NCI-H446 (cell line): ENCODE measurements around the gene FKRP.

Experiments
- DNase-seq, 2 experiments: peaks; one replicate each; lab custom pipeline; 2025; lab: John Stamatoyannopoulos, UW

FKRP gene

DNA sequence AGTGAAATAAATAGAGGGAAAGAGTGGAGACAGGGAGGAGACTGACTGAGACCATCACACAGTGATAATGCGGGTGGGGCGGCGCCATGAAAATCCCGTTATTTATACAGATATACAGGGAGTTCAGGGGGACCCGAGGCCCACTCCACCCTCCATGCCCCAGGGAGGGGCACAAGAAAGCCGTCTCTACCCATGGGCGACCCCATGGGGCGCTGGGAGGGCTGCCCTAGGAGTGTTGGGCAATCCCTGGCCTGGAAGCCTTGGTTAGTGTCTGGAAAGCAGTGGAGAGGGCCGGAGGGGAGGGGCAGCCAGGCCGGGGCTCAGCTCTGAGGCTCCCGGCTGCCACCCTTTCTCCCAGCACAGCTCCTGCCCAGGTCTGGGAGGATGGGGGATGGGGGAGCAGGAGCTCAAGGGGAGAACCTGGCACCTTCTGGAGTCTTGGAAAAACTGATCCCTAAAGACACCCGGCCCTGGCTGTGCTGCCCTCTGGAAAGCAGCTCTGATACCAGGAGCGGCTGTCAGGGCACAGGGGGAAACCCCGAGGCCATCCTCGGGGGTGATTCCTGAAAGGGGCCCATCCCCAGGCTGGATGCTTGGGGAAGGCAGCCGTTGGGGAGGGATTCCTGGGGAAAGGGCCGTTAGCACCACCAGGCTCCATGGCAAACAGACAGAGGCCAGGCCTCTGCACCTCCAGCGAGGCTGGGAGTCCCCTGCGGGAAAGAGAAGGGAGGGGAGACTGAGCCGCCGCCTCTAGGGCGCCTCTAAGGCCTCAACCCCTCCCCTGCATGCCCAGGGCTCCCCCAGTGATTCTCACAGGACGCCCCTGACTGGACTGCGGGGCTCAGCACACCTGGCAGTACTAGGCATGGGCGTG lies 26.0 kb upstream of the FKRP start:
- DNase-seq = no peak

DNA sequence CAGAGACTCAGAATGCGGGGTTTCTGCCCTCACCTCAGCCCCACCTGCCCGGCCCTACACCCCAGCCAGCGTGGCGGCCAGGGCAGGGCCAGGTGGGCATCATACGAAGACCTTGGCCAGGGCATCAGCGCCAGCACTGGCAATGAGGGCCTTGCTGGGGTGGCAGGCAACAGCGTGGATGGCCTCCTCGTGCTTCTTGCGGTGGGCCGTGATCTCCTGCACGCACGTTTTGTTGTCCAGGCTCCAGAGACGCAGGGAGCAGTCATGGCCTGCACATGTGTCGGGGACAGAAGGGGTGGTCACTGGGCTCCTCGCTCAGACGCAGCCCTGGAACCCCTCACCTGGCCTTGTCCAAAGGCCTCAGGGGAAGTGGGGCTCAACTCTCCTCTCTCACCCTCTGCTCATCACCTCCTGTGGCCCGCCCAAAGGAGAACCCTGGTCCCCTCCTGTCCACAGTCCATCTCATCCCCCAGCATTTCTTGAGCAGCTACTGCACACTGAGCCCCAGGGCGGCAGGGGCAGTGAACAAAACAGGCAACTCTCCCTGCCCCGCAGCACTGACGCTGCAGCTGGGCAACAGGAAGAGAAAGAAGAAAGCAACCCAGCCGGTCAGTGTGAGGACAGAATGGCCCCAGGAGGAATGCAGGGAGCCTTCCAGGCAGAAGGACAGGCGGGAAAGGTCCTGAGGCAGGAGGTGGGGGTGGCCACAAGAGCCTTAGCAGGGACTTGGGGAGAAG lies 25.2 kb upstream of the FKRP start:
- no peak for DNase-seq

DNA sequence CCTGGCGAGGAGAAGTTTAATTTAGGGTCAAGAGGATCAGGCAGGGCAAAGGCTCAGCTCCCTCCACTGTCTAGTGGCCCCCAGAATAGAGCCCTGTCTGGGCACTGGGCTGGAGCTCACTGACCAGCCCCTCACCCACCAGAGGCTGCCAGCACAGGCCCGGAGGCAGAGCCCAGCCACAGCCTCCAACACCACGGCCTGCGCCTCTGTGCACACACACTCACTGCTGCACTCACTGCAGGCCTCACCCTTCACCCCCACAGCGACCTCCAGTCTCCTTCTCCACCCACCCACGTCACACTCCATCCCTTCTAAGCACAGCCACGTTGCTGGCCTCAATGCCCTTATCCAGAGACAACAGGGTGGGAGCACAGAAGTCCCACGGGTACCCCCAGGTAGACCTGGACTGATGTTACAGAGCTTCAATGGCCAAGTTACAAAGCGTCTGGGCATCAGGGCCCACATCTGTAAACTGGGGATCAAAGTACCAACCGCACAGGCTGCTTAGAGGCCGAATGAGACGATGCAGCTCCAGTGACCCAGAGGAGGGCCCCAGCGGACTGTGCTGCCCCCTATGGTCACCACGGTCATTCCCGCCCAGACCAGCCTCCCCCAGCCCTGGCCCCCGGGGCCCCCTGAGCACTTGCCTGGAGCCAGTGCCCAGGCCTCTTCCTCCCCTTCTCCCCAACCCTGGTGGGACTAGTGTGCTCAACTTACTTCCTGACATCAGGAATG lies 24.4 kb upstream of the FKRP start:
- no peak for DNase-seq

DNA sequence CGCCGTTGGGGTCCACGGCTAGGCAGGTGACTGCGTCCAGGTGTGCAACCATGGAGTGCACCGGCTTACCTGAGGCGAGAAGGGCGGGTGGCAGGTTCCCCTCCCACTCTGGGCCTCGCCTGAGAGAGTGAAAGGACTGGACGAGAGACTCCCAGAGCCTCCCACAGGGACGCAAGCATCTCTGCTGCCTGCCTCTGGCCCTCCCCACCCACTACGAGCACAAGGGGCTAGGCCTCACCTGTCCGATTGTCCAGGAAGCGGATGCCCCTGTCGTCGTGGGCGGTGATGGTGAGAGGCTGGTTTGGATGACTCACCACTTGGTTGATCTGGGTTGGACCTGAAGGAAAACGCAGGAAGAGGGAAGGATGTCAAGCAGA lies 23.9 kb upstream of the FKRP start:
- DNase-seq = no peak

DNA sequence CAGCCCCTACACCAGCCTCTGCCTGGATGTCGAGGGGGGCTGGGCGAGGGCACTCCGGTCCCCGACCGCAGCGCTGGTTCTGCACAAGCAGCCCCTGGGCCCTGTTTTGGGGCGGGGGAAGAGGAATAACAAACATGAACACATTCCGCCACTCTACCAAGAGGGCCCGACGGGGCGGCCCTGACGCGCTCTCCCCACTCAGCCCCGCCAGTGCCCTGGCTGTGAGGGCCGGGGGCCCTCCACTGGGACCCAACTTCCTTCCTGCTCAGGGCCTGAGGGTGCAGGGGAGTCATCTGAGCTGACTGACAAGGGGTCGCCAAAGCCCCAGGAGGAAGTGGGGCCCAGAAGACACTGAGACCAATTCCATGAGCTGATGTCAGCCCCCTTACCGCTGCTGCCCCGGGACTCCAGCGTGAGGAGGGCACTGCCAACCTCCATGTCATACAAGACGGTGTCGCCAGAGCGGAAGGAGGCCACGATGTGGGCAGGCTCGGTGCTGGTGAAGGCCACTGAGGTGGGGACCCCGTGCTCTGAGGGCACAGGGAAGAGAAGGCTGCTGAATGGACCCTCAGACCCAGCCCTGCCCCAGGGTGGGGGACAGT lies 23.3 kb upstream of the FKRP start:
- DNase-seq = no peak

DNA sequence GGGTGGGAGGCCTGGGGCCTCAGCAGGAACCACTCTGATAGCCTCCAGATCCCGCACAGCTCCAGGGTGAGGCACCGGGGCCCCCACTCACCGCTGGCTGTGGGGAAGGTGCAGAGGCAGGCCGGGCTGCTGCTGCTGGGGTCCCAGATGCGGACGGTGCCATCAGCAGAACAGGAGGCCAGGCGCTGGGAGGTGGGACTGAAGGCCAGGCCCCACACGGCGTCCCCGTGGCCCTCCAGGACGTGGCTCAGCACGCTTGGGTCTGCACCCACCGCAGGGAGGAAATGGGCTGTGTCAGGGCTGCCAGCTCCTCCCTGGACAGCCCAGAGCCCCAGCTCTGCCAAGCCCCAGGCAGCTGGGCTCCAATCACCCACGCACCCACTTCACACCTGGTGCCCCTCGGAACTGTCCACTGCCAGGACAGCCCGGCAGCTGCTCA lies 22.8 kb upstream of the FKRP start:
- no peak for DNase-seq

DNA sequence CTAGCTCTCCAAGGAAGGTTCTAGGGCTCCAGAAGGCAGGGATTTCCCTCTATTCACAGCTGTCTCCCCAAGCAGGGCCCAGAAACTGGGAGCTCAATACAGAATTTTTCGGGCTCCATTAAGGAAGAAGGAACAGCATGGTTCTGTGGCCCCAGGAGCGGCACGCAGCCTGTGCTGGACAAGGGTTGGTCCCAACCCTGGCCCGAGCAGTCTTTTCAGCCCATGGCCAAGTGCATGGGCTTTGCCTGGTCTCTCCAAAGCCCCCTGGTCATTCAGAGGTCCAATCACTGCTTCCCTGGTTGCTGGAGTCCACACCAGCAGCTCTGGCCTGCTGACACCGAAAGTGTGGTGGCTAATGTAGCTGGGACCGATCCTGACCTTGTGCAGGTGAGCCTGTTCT lies 22.4 kb upstream of the FKRP start:
- DNase-seq = no peak

DNA sequence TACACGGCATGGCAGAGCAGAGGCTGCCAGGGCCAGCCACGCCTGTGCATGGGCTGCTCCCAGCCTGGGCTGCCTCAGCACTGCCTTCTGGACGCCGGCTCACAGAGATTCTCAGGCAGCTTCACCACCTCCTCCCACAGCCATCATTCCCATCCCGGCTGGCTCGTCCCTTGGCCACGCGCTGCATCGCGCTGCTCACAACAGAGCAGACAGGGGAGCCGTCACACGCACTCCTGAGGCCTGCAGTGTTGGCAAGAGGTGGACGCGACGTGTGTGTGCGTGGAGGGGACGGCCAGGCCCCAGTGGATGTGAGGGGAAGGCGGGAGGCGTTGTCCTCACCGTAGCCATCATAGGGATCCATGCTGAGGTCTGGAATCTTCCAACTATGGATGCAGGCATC lies 21.4 kb upstream of the FKRP start:
- DNase-seq = no peak

DNA sequence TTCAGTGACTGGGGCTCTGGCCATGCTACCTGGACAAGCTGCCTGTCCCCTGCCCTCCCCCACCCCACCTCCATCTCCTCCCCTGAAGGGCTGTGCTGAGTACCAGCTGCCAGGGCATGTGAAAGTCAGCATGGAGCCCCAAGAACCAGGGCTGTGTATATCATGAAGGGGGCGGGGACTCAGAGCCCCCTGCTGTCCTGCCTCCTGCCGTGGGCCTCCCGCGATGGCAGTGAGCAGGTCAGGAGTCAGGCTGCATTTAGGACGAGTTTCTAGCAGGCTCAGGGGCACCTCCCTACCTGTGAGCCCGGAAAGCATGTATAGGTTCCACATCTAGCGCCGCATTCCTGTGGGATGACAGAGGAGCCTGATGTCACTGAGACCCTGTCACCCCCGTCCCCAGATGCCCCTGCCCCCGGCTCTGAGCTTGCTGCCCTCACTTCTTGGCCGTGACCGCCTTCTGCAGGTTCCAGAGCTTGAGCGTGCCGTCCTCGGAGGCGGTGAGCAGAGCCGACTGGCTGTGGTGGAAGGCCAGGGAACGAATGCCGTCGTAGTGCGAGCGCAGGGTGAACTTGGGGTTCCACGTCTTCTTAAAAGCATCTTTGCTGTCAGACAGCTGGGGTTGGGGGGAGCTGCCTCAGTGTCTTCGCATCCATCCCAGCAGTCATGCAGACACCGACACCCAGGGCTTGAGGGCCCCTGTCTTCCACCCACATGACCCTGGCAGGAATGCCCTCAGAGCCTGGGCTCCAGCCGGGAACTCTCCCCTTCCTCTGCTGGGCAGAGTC lies 20.6 kb upstream of the FKRP start:
- no peak for DNase-seq

DNA sequence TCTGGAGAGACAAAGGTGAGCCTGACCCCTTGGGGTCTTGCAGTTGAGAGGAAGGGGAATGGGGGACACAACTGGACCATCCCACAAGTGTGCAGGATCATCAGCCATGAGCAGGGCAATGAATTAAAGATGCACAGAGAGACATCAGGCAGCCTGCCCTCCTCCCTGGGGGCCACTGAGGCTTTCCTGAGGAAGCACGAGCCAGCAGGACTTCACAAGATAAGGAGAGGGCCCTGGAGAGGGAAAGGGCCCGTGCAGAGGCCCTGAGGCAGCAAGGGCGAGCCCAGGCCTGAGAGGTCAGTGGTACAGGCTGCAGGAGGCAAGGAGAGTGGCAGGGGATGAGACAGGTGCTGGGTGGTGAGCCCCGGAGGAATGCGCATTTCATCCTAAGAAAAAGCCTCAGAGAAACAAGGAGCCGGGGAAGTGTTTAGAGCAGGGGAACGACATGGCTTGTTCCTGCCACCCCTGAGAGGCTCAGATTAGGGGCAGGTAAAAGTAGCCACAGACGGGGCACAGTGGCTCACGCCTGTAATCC lies 19.9 kb upstream of the FKRP start:
- DNase-seq = no peak

DNA sequence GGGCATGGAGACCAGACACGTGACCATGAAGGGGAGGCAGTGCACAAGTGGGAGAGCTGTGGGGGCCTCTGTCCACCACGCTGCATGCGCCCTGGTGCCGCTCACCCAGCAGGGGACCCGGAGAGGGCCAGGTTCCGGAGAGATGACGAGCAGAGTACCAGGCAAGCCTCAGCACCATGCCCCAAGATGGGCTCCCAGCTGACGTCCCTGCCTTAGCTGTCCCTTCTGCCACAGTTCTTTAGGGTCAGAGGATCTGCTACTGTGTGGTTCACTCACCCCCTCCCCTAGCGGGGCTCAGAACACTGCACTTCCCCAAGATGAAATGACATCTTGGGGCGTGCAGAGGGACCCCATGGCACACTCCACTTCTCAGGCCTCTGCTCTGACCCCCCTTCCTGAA lies 19.3 kb upstream of the FKRP start:
- no peak for DNase-seq

DNA sequence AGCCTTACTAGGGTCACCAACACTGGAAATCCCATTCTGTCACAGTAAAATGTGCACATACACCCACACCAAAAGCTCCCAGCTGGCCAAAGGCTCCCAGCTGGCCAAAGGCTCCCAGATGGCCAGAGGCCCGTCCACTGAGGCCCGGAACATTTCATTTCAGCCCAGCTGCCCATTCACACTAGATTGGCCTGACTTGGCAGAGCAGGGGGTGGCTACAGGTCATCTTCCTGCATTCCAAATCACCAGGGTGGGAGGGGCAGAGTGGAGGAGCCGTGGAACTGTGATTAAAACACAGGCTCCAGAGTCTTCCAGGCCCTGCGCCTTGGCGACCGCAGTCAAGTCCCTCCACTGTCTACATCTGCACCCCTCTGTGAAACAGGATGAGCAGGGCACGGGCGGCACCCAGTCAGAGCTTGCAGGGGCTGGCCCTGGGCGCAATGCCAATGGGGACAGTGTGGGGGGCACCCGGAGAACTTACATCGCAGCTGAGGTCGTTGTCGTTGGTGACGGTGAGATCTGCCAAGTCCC lies 18.8 kb upstream of the FKRP start:
- no peak for DNase-seq

DNA sequence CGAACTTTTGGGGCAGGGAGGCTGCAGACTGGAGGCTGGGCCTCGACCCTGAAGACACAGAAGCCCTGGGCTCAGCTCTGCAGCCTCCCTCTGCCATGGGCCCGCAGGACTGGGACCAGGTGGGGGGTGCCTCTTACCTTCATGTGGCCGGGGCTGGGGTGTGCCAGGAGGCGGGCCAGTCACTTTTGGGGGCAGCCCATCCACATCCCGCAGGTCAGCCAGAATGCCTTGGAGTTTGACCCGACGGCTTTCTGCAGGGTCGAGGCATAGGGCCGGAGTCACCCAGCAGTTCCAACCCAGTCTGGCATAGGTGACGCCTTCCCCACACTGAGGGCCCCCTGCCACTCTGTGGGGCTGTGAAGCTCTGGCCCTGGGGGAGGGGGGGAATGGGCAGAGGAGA lies 18.1 kb upstream of the FKRP start:
- DNase-seq = no peak

DNA sequence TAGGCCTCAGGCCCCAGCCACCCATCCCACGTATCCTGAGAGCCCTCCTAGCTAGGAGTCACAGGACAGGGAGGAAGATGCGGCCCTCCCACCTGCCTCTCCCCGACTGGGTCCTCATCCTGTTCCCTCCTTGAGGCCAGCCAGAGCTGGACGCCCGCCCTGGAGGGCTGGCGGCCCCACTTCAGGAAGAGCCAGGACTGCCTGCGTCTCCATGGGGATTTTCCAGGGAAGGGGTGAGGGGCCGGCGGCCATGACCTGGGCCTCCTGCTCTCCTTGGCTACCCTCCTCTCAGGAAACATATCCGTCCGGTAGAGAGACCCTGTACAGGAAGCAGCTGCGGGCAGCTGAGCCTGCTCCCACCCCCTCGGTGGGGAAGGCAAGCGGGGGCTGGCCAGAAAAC lies 17.6 kb upstream of the FKRP start:
- no peak for DNase-seq

DNA sequence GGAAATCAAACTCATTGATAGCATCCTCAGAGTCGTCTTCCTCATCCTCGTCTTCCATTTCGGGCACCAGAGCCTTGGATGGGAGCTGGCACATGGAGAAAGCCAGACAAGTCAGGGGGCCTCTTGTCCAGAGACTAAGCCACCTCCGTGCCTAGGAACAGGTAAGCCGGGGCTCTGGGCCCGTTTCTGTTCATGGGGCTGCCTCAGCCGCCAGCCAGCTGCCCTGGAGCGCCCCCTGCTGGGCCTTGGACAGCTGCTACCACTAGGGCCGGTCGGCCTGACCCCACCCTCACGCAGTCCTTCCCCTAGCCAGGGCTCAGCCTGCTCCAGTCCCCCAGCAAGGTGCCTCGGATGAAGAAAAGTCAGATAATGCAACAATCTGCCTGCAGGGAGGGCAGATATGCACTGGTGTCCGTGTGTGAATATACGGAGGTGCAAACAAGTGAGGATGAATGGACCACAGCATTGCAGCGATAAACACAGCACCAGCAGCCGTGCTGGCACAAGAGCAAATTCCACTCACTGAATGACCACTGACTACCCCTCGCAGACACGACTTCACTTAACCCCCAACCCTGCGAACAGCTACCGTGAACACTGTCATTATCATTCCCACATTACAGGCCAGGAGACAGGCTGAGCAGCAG lies 17.0 kb upstream of the FKRP start:
- peak in 1 of 2 experiments; percentile 31 for DNase-seq

DNA sequence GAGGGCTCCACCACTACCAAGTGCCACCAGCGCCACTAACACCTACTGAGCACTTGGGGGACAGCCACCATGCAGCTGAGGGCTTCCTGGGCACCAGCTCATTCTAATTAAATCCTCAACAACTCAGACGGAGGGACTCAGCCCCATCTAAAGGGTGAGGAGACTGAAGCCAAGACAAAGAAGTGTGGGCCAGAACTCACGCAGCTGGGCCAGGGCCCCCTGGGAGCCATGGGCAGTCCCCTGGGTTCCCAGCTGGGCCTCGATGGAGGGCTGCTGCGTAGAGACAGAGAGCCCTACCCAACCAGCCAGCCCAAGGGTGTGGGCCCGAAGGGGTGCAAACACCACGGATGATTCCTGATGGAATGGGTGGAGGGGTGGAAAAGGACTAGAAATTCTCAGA lies 16.2 kb upstream of the FKRP start:
- no peak for DNase-seq

DNA sequence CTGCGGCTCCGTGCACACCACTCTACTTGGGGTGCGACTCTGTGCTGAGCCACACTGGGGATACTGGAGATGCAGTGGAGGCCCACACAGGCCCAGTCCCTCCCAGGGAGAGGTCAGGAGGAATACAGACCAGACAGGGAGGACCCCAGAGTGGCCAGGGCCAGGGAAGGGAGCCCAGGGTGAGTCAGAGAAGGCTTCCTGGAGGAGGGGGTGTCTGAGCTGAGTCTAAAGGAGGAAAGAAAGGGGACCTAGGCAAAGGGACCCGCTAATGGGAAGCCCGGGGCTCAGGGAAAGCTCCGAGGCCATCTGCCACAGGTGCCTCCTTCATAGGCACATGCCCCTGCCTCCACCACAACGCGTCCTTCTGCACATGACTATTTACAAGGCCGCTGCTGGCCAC lies 15.7 kb upstream of the FKRP start:
- DNase-seq = no peak

DNA sequence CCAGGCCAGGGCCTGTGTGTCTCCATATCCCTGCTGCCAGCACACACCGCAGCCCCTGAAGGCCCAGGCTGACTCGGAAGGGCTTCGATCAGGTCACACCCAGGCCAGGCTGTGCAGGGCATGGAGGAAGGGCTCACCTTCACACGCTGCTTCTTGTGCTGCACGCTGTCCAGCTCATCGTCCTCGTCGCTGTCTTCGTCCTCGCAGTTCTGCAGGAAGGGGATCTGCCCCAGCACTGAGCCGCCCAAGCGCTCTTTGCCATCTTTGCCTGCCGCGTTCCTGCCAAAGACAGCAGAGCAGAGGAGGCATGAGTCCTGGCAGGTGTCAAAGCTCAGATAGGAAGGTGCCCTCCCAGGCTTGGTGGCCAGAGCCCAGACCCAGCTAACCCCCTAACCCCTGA lies 15.3 kb upstream of the FKRP start:
- no peak for DNase-seq

DNA sequence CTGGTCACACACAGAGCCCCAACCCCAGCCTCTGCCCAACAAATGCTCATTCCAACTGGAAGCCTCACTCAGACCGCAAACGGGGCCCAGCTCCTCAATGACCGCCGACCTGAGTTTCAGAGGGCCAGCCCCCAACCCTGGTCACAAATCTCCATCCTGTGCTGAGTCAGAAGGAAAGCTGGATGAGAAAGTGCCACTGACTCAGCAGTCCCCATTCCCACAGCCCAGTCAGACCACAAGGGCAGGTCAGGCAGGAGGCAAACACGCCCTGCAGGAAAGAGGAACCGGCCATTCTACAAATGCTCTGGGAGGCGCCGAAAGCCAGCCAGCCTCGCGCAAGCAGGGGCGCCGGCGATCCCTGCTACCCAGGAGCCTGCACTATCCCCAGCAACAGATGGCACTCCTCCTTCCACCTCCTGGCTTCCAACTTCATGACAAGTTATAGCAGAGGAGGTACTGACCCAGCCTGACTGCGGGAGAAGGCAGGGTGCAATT lies 14.8 kb upstream of the FKRP start:
- DNase-seq = no peak

DNA sequence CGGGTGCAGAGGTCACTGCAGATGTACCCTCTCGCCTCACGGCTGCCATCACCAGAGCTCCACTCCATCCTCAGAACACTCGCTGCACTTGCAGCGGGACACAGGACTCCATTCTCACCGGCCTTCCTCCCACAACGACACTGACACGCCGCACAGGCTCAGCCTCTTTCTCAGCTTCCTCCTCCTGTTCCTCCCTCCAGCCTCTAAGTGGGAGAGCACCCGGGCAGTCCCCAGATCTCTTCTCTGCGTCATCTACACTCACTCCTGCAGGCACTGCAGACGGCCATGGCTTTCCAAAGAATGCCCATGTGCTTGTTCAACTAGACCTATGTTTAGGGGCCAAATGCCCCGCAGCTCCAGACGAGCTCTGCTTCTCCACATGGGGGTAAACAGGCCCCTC lies 14.3 kb upstream of the FKRP start:
- DNase-seq = no peak
